Measurements from ENCODE around the gene GJD3.

Gene GJD3

DNA sequence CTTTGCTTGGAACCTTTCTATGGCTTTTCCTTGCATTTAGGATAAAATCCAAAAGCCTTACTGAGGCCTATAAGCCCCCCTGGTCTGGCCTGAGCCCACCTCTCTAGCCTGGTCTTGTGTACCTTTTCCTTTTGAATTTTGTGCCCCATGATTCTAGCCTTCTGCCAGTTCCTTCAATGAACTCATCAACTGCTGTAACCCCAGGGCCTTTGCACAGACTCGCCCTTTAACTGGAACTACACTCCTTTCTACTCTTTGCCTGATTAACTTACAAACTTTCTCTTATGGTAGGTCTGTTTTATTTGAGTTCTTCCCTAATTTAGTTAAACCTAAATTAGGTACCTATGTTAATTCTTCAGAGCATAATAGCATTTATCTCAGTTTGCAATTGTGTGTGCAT lies 24.2 kb downstream of the GJD3 start:
- DNase-seq: no peak

DNA sequence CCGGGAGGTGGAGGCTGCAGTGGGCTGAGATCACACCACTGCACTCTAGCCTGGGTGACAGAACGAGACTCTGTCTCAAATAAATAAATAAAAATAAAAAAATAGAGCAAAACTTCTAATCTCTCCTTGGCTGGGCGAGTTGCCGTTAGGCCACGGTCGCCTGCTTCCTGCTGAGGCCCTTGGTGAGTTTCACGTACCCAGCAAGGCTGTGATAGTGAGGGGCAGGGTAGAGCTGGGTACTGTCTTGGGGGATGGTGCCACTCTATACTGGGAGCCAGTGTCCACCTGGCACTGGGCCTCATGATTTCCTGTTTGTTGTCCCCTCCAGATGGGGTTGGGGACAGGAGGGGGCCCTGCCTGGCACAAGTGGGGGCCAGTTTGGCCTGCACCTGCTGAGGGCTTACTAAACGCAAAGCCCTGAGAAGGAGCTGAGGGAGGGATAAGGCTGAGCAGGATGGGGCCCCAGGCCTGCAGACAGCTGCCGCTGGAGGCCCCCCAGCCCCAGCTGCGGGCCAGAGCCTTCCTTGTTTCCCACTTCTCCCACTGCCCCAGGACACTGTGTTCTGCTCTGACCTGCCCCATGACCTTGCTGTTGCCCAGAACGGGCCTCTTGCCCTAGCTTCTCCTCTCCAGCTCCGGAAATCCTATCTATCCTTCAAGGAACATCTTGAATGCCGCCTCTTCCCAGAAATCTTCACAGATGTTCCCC lies 25.4 kb downstream of the GJD3 start:
- DNase-seq: peak; percentile 34

DNA sequence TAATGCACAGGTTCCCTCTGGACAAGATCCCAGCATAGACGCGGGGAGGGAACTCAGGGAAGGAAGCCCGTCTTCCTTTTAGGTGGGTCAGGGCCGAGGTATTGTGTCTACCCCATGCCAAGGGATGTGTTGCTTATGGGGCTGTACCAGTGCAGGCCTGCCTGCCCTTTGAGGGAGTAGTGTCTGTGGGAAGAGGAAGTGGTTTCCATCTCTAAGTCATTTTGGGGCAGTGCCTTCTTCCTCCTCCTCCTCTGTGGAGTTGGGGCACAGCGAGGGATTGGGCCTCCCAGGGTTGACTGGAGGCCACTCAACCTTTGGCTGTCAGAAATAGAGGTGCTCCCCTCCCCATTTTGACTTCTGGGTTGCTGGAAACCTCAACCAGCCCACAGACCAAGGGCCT lies 26.5 kb downstream of the GJD3 start:
- peak; percentile 26 for DNase-seq

DNA sequence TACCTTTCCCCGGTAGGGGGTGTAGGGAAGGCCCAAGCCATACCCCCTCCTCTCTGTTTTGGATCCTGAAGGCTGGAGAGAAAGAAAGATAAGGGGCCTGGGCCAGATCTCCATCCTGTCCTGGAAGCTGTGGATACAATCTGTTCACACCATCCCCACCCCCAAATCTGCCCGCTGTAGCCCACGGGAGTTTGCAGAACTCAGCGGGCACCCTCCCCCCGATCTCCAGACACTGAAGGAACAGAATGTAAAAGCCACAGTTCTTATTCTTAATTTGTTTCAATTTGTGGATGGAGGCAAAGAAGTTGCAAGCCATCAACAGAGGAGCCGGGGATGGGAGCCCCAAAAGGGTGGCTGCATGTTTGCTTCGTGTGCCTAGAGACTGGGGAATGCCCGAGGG lies 27.2 kb downstream of the GJD3 start:
- no peak for DNase-seq

DNA sequence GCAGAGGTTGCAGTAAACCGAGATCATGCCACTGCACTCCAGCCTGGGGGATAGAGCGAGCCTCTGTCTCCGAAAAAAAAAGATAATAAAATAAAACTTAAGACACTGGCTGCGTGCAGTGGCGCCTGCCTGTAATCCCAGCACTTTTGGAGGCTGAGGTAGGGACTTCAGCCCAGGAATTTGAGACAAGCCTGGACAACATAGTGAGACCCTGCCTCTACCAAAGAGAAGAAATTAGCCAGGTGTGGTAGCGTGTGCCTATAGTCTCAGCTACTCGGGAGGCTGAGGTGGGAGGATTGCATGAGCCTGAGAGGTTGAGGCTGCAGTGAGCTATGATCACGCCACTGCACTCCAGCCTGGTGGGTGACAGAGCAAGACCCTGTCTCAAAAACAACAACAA lies 28.9 kb downstream of the GJD3 start:
- DNase-seq: no peak

DNA sequence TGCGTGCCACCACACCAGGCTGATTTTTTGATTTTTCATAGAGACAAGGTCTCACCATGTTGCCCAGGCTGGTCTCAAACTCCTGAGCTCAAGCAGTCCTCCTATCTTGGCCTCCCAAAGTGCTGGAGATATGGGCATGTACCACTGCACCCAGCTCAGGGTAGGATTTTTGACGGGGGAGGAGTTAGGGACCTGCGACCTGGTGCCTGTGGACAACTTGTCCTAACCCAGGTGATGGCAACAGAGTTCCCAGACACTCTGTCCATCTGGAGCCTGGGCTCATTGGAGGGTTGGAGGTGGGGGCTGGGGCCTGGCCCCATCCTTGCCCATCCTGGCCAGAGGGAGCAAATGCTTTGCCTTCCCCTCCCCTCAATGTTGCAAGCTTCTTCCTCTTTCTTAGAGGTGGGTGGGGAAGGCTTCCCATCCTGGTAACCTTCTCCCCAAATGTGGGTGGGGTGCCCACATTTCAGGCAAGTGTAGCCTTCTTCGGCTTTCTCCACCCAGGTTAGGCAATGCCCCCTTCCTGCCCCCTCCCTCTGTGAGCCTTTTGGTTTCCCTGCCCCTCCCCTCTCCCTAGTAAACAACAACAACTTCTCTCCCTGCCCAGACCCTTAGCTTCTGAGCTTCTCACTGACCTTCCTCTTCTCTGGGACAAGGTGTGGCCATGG lies 30.6 kb downstream of the GJD3 start:
- DNase-seq: no peak

GRCh38 chr17:40331743-40332641 lies 32.5 kb downstream of the GJD3 start:
- no peak for DNase-seq

GRCh38 chr17:40330850-40331470 lies 33.6 kb downstream of the GJD3 start:
- no peak for DNase-seq

- peak; percentile 85 for DNase-seq
These were observed 34.4 kb downstream of the GJD3 start for GRCh38 chr17:40329839-40330794.

DNA sequence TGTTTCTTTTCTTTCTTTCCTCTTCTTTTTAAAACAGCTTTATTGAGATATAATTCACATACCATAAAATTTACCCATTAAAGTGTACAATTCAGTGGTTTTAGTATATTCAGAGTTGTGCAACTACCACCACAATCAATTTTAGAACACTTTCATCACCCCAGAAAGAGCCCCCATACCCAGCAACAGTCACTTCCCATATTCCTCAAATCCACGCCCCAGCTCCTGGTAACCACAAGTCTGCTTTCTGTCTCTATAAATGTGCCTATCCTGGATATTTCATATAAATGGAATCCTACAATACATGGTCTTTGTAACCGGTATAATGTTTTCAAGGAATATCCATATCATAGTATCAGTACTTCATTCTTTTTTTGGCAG lies 36.2 kb downstream of the GJD3 start:
- no peak for DNase-seq

- DNase-seq: no peak
These were observed 36.7 kb downstream of the GJD3 start for GRCh38 chr17:40327735-40328385.

DNA sequence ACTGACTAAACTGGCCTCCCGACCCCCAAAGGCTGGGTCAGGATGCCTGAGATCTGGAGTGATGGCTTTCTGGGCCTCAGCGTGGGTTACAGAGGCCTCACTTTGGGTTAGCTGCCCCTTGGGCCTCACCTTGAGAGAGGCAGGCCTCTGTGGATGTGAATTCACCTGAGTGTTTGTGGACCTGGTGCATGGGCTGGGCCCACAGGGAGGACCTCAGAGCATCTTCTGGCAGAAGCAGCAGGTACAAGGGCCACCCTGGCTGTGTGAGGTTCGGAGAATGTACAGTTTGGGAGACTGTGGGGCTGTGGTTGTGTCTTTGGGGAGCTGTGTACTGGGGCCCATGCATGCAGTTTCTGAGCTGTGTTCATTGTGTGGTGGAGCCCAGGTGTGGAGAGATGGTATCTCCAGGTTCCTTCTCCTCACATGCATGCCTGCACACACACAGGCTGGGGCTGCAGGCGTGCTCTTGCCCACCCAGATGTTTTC lies 37.2 kb downstream of the GJD3 start:
- DNase-seq: no peak

GRCh38 chr17:40326832-40327199 lies 37.7 kb downstream of the GJD3 start:
- no peak for DNase-seq

- no peak for DNase-seq
These were observed 38.3 kb downstream of the GJD3 start for GRCh38 chr17:40326014-40326831.

GRCh38 chr17:40325156-40326013 lies 39.2 kb downstream of the GJD3 start:
- no peak for DNase-seq

GRCh38 chr17:40323391-40324381 lies 40.9 kb downstream of the GJD3 start:
- peak; percentile 75 for DNase-seq

DNA sequence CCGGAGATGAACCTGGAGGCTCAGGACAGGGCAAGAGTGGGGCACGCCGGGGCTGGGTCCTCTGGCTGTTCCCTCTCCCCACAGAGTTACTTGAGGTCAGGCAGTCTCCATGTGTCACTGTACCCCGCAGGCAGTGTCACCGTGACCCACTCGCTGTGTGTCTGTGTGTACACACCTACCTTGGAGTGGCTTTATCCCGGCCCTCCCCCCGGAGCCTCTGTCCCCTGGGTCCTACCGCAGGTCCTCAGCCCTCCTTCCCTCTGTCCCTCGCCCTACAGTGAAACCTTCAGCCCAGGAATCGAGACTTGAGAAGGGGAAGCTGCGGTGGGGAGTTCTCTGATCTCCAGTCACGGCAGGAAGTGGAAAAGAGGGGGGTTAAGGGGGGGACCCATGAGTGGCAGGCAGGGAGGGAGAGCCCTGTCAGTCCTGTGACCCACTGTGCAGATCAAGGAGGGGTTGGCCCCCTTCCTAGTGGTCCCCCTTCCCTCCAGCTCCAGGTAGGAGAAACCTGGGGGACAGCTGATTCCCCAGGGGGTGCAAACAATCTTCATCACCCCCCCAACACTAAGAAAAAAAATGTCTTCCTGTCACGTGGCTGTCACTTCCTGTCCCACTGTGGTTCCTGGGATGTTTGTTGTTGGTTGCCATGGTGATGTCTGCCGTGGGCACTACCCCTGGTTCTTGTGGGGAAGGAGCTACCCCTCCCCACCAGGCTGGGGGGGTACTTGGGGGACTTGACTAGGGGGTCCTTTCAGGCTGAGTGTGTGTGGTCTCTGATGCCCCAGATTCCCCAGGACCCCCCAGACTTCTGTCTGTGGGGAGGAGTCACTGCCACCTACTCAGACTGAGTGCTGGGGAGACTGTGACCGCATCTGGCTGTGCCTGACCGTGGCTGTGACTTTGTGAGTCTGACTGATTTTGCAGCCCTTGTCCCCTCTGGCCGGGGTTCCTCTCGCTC lies 41.9 kb downstream of the GJD3 start:
- peak; percentile 88 for DNase-seq

Measured in hematopoietic multipotent progenitor cell treated with erythropoietin and hydrocortisone succinate and interleukin-3 and kit ligand, for 8 days (in vitro differentiated cells).